Endothelial cell of umbilical vein (primary cell): ENCODE measurements around the gene CENPF. TPM values are rescaled to one million over a fixed set of nuclear protein-coding genes. Genes with fewer than 3 reads are reported as not detected.

Source experiments
- BruUV-seq: library from RNA; stranded (reverse); fragments of 400-500 nt; replicated peaks from 2 replicates; lab custom pipeline; 2021; lab: Mats Ljungman, UMichigan
- CTCF ChIA-PET: fragments of 300-600, 350-600 bp; sonication (Branson Sonifier 250); formaldehyde crosslinking; loops from one replicate; lab custom pipeline; 2021; ENCODE audit warnings: antibody characterized with exemption, inconsistent platforms; lab: Charles Lee
- POLR2A ChIA-PET: fragments of 300-600, 350-600 bp; sonication (Branson Sonifier 250); formaldehyde crosslinking; loops from one replicate; lab custom pipeline; 2021; ENCODE audit warnings: antibody characterized with exemption, inconsistent platforms; lab: Charles Lee
- DNase-seq: peaks from one replicate; pipeline ENCODE4 v3.0.0-alpha.2; 2011; ENCODE audit warnings: low read depth, low spot score
- FAIRE-seq: peaks from 2 replicates; lab custom pipeline; 2011; peaks lifted over from hg19 to GRCh38; lab: Jason Lieb, UNC
- H2AFZ ChIP-seq: 2 replicates; pipeline ENCODE4 v1.6.0; 2012; ENCODE audit warnings: low read depth, low read length, control low read depth, inconsistent platforms
- H3K27ac ChIP-seq: 2 replicates; pipeline ENCODE4 v1.5.1; 2011; ENCODE audit warnings: low read depth, mild to moderate bottlenecking, control low read depth, low read length, moderate library complexity; ENCODE audit not compliant: insufficient read depth
- H3K27me3 ChIP-seq, 2 experiments: 2 replicates each; pipeline versions ENCODE4 v1.6.0 to v1.6.1; 2011; ENCODE audit warnings: low read length in 2 of 2, mixed read lengths in 1 of 2; ENCODE audit not compliant: control insufficient read depth in 2 of 2, insufficient read depth in 2 of 2
- H3K36me3 ChIP-seq, 2 experiments: 2 replicates in 1 of 2; 3 replicates in 1 of 2; pipeline ENCODE4 v1.5.1; 2011; ENCODE audit warnings: low read length in 2 of 2, mild to moderate bottlenecking in 1 of 2, moderate library complexity in 1 of 2; ENCODE audit not compliant: control insufficient read depth in 2 of 2, insufficient read depth in 2 of 2; ENCODE audit errors: extremely low read depth in 1 of 2
- H3K4me1 ChIP-seq: 3 replicates; pipeline ENCODE4 v1.5.1; 2011; ENCODE audit warnings: mild to moderate bottlenecking, low read length; ENCODE audit not compliant: control insufficient read depth, insufficient read depth; ENCODE audit errors: extremely low read depth
- H3K4me2 ChIP-seq: 2 replicates; pipeline ENCODE4 v1.6.1; 2011; ENCODE audit warnings: low read length, control low read depth, mixed read lengths; ENCODE audit not compliant: insufficient read depth
- H3K4me3 ChIP-seq, 3 experiments: fragments of 200-600 bp in 1 of 3; sonication (generic), shearing (Covaris generic) in 1 of 3; replicated peaks in 1 of 3; 2 replicates each; pipeline ENCODE4 v1.5.1; 2011 to 2016; ENCODE audit warnings: control low read depth in 3 of 3, low read length in 3 of 3, mild to moderate bottlenecking in 2 of 3, inconsistent platforms in 1 of 3, low read depth in 1 of 3, moderate library complexity in 1 of 3; ENCODE audit not compliant: insufficient read depth in 1 of 3
- H3K79me2 ChIP-seq: 2 replicates; pipeline ENCODE4 v1.6.0; 2012; ENCODE audit warnings: low read length, inconsistent platforms; ENCODE audit not compliant: control insufficient read depth, insufficient read depth
- H3K9ac ChIP-seq: replicated peaks from 2 replicates; pipeline ENCODE3; 2011; ENCODE audit warnings: low read length, control low read depth; ENCODE audit not compliant: insufficient read depth; ENCODE audit errors: extremely low read depth
- H3K9me1 ChIP-seq: replicated peaks from 3 replicates; pipeline ENCODE4 v1.6.0; 2011; ENCODE audit warnings: mild to moderate bottlenecking, low read length; ENCODE audit not compliant: control insufficient read depth, insufficient read depth; ENCODE audit errors: extremely low read depth
- H3K9me3 ChIP-seq: replicated peaks from 2 replicates; pipeline ENCODE4 v1.5.1; 2012; ENCODE audit warnings: low read length, inconsistent platforms; ENCODE audit not compliant: control insufficient read depth, insufficient read depth
- H4K20me1 ChIP-seq: replicated peaks from 2 replicates; pipeline ENCODE3; 2011; ENCODE audit warnings: mild to moderate bottlenecking, low read length; ENCODE audit not compliant: control insufficient read depth, insufficient read depth; ENCODE audit errors: extremely low read depth
- CTCF ChIP-seq, 2 donors: IDR thresholded peaks; 1 replicate in 1 of 2; 2 replicates in 1 of 2; pipeline ENCODE4 v1.5.1; 2011; ENCODE audit warnings: low read length in 2 of 2, mild to moderate bottlenecking in 2 of 2, moderate library complexity in 2 of 2, control low read depth in 1 of 2, inconsistent platforms in 1 of 2, low read depth in 1 of 2; ENCODE audit not compliant: insufficient read depth in 1 of 2; ENCODE audit errors: extremely low read depth in 1 of 2
- EZH2 ChIP-seq: IDR thresholded peaks from 2 replicates; pipeline ENCODE4 v1.6.1; 2012; ENCODE audit warnings: borderline replicate concordance, low read depth, mild to moderate bottlenecking, moderate library complexity, low read length, inconsistent platforms; ENCODE audit not compliant: severe bottlenecking
- FOS ChIP-seq: IDR thresholded peaks from 2 replicates; pipeline ENCODE4 v1.6.1; 2011; ENCODE audit warnings: mild to moderate bottlenecking, low read length, moderate library complexity, borderline replicate concordance; ENCODE audit not compliant: insufficient read depth
- GATA2 ChIP-seq: IDR thresholded peaks from 2 replicates; pipeline ENCODE4 v1.7.0; 2011; ENCODE audit warnings: low read depth, mild to moderate bottlenecking, moderate library complexity, mixed read lengths, low read length; ENCODE audit not compliant: insufficient read length, insufficient read depth
- JUN ChIP-seq: IDR thresholded peaks from 2 replicates; pipeline ENCODE4 v1.6.1; 2011; ENCODE audit warnings: borderline replicate concordance, low read depth; ENCODE audit not compliant: insufficient read length, insufficient read depth
- MAX ChIP-seq: IDR thresholded peaks from 2 replicates; pipeline ENCODE4 v1.6.1; 2011; ENCODE audit not compliant: insufficient read depth, insufficient read length
- MYC ChIP-seq: IDR thresholded peaks from one replicate; pipeline ENCODE4 v1.6.1; 2011; ENCODE audit warnings: mild to moderate bottlenecking, low read depth, low read length
- POLR2A ChIP-seq: IDR thresholded peaks from 2 replicates; pipeline ENCODE4 v1.6.1; 2012; ENCODE audit warnings: low read depth, mild to moderate bottlenecking, control low read depth, low read length
- POLR2AphosphoS5 ChIP-seq: IDR thresholded peaks from 2 replicates; pipeline ENCODE4 v1.6.1; 2012; ENCODE audit warnings: low read depth, mild to moderate bottlenecking, control low read depth, low read length, moderate library complexity; ENCODE audit not compliant: insufficient read depth
- dilution Hi-C: fragments of 300-500 bp; cut with MboI; formaldehyde crosslinking; loops from one replicate; pipeline ENCODE4 v1.15.0; 2019; ENCODE audit warnings: low sequenced_read_pairs; ENCODE audit not compliant: extremely low pct_ligation_motif_present
- intact Hi-C: fragments of 100-400 bp; cut with micrococcal nuclease; formaldehyde crosslinking; loops from one replicate; pipeline ENCODE4 v1.10.0; 2022
- polyA plus RNA-seq, 4 experiments: library from polyadenylated mRNA; depleted of rRNA in 3 of 4; stranded (reverse) in 3 of 4; unstranded in 1 of 4; fragments of >200 nt; gene quantifications; 2 replicates each; pipeline versions ENCODE4 v1.2.1 to v1.2.3, GENCODE V29; 2011 to 2012; ENCODE audit warnings: missing spikeins in 1 of 4
- total RNA-seq: library from RNA; stranded (reverse); gene quantifications from 2 replicates; pipeline ENCODE4 v1.2.3, GENCODE V29; 2021

Gene CENPF
- total and polyA plus RNA-seq, 2 donors (not counting 3 experiments of a cell fraction or from before 2014, with no cell fraction given), result 6.4 to 66.2 TPM

GRCh38 chr1:214569357-214570004 is 33.5 kb upstream of the CENPF start:
- DNase-seq (peak; percentile 39), FAIRE-seq (no peak)
- intact Hi-C loops (no loop called here), dilution Hi-C loops (no loop called here)
- Histone ChIP-seq H3K27ac (no peak overlapping the region), H3K4me3 (no peak overlapping the region), H3K79me2 (no peaks in the 10 kb centered on the region), H3K9ac (no peak overlapping the region), H3K9me1 (no peaks in the 10 kb centered on the region), H3K36me3 (no peaks in the 10 kb centered on the region), H4K20me1 (no peaks in the 10 kb centered on the region), H3K9me3 (no peaks in the 10 kb centered on the region), H2AFZ (peak overlapping the region; percentile 47), H3K4me2 (no peak overlapping the region), H3K4me1 (peaks cover 48% of the 10 kb centered on the region), H3K27me3 (no peaks in the 10 kb centered on the region)
- BruUV-seq, result no TSS peak
- ChIA-PET POLR2A (interaction anchor here (0.6 kb wide), 1 partner anchor 136 kb away, joined by 5 read pairs; no protein-coding TSS in a partner anchor), CTCF (interaction anchor here (1.2 to 5.8 kb wide), 4 partner anchors 11 to 238 kb away, joined by 3 to 40 read pairs (median 10); partner anchors contain the start of gene PTPN14)
- TF ChIP-seq POLR2A (no peak), FOS (peak; percentile 77), EZH2 (no peak), CTCF (IDR thresholded peaks at IDR 0.05; ENCODE audit: extremely low read depth in 1 of 2, insufficient read depth in 1 of 2, low read depth in 1 of 2, low read length in 2 of 2) (no peak), POLR2AphosphoS5 (no peak), GATA2 (peak; percentile 46), MAX (no peak), MYC (no peak), JUN (no peak)
